ENCODE measurements around the gene CADM2.
A peak's percentile ranks its signal among the peaks of the same experiment; 100 is the strongest.

The CADM2 gene

GRCh38 chr3:84984429-84984828 is 25.6 kb downstream of the CADM2 start:
- no peak for DNase-seq (ENCODE audit: low read depth, low spot score)

GRCh38 chr3:84985795-84986194 is 27.0 kb downstream of the CADM2 start:
- DNase-seq (ENCODE audit: low read depth, low spot score): no peak

GRCh38 chr3:84987706-84988504 is 29.1 kb downstream of the CADM2 start:
- DNase-seq (ENCODE audit: low read depth, low spot score): peak; percentile 3

GRCh38 chr3:84989102-84989501 is 30.3 kb downstream of the CADM2 start:
- DNase-seq (ENCODE audit: low read depth, low spot score): no peak

- no peak for DNase-seq (ENCODE audit: low read depth, low spot score)
These were observed 32.7 kb downstream of the CADM2 start for GRCh38 chr3:84991422-84991900.

- DNase-seq (ENCODE audit: low read depth, low spot score): no peak
These were observed 35.2 kb downstream of the CADM2 start for GRCh38 chr3:84993956-84994355.

- no peak for DNase-seq (ENCODE audit: low read depth, low spot score)
These were observed 39.8 kb downstream of the CADM2 start for GRCh38 chr3:84998545-84998944.

- no peak for DNase-seq (ENCODE audit: low read depth, low spot score)
These were observed 44.7 kb downstream of the CADM2 start for GRCh38 chr3:85003479-85003878.

GRCh38 chr3:85004147-85004546 is 45.4 kb downstream of the CADM2 start:
- no peak for DNase-seq (ENCODE audit: low read depth, low spot score)

GRCh38 chr3:85005946-85006345 is 47.2 kb downstream of the CADM2 start:
- DNase-seq (ENCODE audit: low read depth, low spot score): no peak

GRCh38 chr3:85007195-85008094 is 48.7 kb downstream of the CADM2 start:
- DNase-seq (ENCODE audit: low read depth, low spot score): no peak

- DNase-seq (ENCODE audit: low read depth, low spot score): no peak
These were observed 62.0 kb downstream of the CADM2 start for GRCh38 chr3:85020828-85021227.

- DNase-seq (ENCODE audit: low read depth, low spot score): no peak
These were observed 71.3 kb downstream of the CADM2 start for GRCh38 chr3:85030052-85030451.

GRCh38 chr3:85037203-85037602 is 78.4 kb downstream of the CADM2 start:
- DNase-seq (ENCODE audit: low read depth, low spot score): no peak

GRCh38 chr3:85041001-85041400 is 82.2 kb downstream of the CADM2 start:
- DNase-seq (ENCODE audit: low read depth, low spot score): no peak

GRCh38 chr3:85041562-85042055 is 82.8 kb downstream of the CADM2 start:
- DNase-seq (ENCODE audit: low read depth, low spot score): no peak

- no peak for DNase-seq (ENCODE audit: low read depth, low spot score)
These were observed 92.0 kb downstream of the CADM2 start for GRCh38 chr3:85050821-85051220.

GRCh38 chr3:85051786-85052185 is 93.0 kb downstream of the CADM2 start:
- DNase-seq (ENCODE audit: low read depth, low spot score): no peak

- DNase-seq (ENCODE audit: low read depth, low spot score): no peak
These were observed 94.8 kb downstream of the CADM2 start for GRCh38 chr3:85053626-85054025.

GRCh38 chr3:85054579-85054978 is 95.8 kb downstream of the CADM2 start:
- DNase-seq (ENCODE audit: low read depth, low spot score): no peak

- DNase-seq (ENCODE audit: low read depth, low spot score): no peak
These were observed 110.1 kb downstream of the CADM2 start for GRCh38 chr3:85068911-85069310.

GRCh38 chr3:85074003-85074402 is 115.2 kb downstream of the CADM2 start:
- DNase-seq (ENCODE audit: low read depth, low spot score): no peak

Measured in astrocyte of the hippocampus (primary cell).